Osteocyte (in vitro differentiated cells): Measurements from ENCODE around the gene PTPN23. TPM values are rescaled to one million over a fixed set of nuclear protein-coding genes. Genes with fewer than 3 reads are reported as not detected.

Experiments
- DNase-seq: peaks from one replicate; pipeline ENCODE4 v3.0.0; 2021; ENCODE audit warnings: mixed read lengths; ENCODE audit not compliant: unreplicated experiment; ENCODE audit errors: extremely low spot score
- H3K27ac Mint-ChIP-seq: one replicate; pipeline ENCODE4 v1.8.0; 2021; ENCODE audit warnings: mild to moderate bottlenecking, mixed read lengths; ENCODE audit not compliant: unreplicated experiment
- H3K27me3 Mint-ChIP-seq: one replicate; pipeline ENCODE4 v1.8.0; 2021; ENCODE audit warnings: mixed read lengths; ENCODE audit not compliant: unreplicated experiment
- H3K36me3 Mint-ChIP-seq: one replicate; pipeline ENCODE4 v1.8.0; 2021; ENCODE audit warnings: mixed read lengths; ENCODE audit not compliant: unreplicated experiment
- H3K4me1 Mint-ChIP-seq: one replicate; pipeline ENCODE4 v1.8.0; 2021; ENCODE audit warnings: mixed read lengths; ENCODE audit not compliant: unreplicated experiment
- H3K4me3 Mint-ChIP-seq: one replicate; pipeline ENCODE4 v1.8.0; 2021; ENCODE audit warnings: mild to moderate bottlenecking, moderate library complexity, mixed read lengths; ENCODE audit not compliant: unreplicated experiment
- H3K9me3 Mint-ChIP-seq: one replicate; pipeline ENCODE4 v1.8.0; 2021; ENCODE audit warnings: mixed read lengths; ENCODE audit not compliant: unreplicated experiment
- CTCF ChIP-seq: fragments of 200-600 bp; sonication (generic); IDR thresholded peaks from 2 replicates; pipeline ENCODE4 v1.5.0; 2021; ENCODE audit warnings: antibody characterized with exemption, mild to moderate bottlenecking, moderate library complexity
- total RNA-seq: library from RNA; stranded (reverse); gene quantifications from 2 replicates; pipeline ENCODE4 v1.2.1, GENCODE V29; 2021

The PTPN23 gene
- total RNA-seq, 1 donor from 2014 or later: 57.7 TPM

GRCh38 chr3:47370887-47371697, 9.7 kb upstream of the PTPN23 start:
- Mint-ChIP-seq H3K27me3 (peaks cover 8% of the 10 kb centered on the region), H3K36me3 (no peaks in the 10 kb centered on the region), H3K9me3 (no peaks in the 10 kb centered on the region), H3K27ac (no peak overlapping the region), H3K4me3 (no peak overlapping the region), H3K4me1 (no peaks in the 10 kb centered on the region)
- peak; percentile 60 for TF ChIP-seq CTCF
- no peak for DNase-seq

GRCh38 chr3:47374587-47374986, 6.2 kb upstream of the PTPN23 start:
- H3K4me1 Mint-ChIP-seq: peaks cover 7% of the 10 kb centered on the region
- no peaks in the 10 kb centered on the region for H3K9me3 Mint-ChIP-seq
- DNase-seq: no peak
- H3K36me3 Mint-ChIP-seq: no peaks in the 10 kb centered on the region
- H3K27ac Mint-ChIP-seq: no peak overlapping the region
- peaks cover 5% of the 10 kb centered on the region for H3K27me3 Mint-ChIP-seq
- no peak overlapping the region for H3K4me3 Mint-ChIP-seq
- TF ChIP-seq CTCF: no peak

GRCh38 chr3:47376393-47376792, 4.4 kb upstream of the PTPN23 start:
- Mint-ChIP-seq H3K4me1 (peaks cover 19% of the 10 kb centered on the region), H3K36me3 (peaks cover 3% of the 10 kb centered on the region), H3K27me3 (peaks cover 5% of the 10 kb centered on the region), H3K4me3 (no peak overlapping the region), H3K27ac (no peak overlapping the region), H3K9me3 (no peaks in the 10 kb centered on the region)
- no peak for DNase-seq
- no peak for TF ChIP-seq CTCF

- Mint-ChIP-seq H3K4me1 (peaks cover 25% of the 10 kb centered on the region), H3K9me3 (no peaks in the 10 kb centered on the region), H3K27me3 (peaks cover 5% of the 10 kb centered on the region), H3K4me3 (no peak overlapping the region), H3K36me3 (peaks cover 3% of the 10 kb centered on the region), H3K27ac (no peak overlapping the region)
- DNase-seq: no peak
- TF ChIP-seq CTCF: no peak
Observed at GRCh38 chr3:47377186-47377585, 3.6 kb upstream of the PTPN23 start.

- Mint-ChIP-seq H3K4me3 (no peak overlapping the region), H3K4me1 (peaks cover 34% of the 10 kb centered on the region), H3K36me3 (peaks cover 7% of the 10 kb centered on the region), H3K9me3 (no peaks in the 10 kb centered on the region), H3K27ac (peak overlapping the region; percentile 100), H3K27me3 (no peaks in the 10 kb centered on the region)
- DNase-seq: no peak
- TF ChIP-seq CTCF: no peak
Observed at GRCh38 chr3:47378869-47379268, 2.0 kb upstream of the PTPN23 start.
